Measurements from ENCODE around the gene RYR2. TPM values are rescaled to one million over a fixed set of nuclear protein-coding genes. Genes with fewer than 3 reads are reported as not detected.

RYR2 gene
- total RNA-seq, result under 1 TPM; 0.18 to 0.45 TPM
- long read RNA-seq, partial matches to known transcripts, result 1 of 1 reads
- long read RNA-seq, other reads (novel, unspliced or antisense), result 0 of 1 reads

GRCh38 chr1:237041795-237042525, at the start of gene RYR2:
Gene RYR2, plus strand, starts transcription at chr1:237042184. Its CDS starts 338 bp downstream, at chr1:237042522.
- intact Hi-C loops (cut with DNase I, micrococcal nuclease), result loop anchor here in 1 of 2 donors (10.0 kb wide), 1 partner anchor 343 kb away; no protein-coding TSS in a partner anchor
- ATAC-seq (peak; percentile 40), DNase-seq (no peak)

DNA sequence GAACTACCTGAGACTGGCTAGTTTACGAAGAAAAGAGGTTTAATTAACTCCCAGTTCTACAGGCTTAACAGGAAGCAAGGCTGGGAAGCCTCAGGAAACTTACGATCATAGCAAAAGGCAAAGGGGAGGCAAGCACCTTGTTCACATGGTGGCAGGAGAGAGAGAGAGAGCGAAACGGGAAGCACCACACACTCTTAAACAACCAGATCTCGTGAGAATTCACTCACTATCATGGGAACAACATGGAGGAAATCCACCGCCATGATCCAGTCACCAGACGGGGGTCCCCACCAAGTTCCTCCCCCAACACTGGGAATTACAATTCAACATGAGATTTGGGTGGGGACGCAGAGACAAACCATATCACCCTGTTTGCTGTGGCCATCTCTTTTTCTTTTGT, 49.5 kb upstream of the RYR2 start:
- intact Hi-C loops (cut with DNase I, micrococcal nuclease), result no loop called here
- DNase-seq (no peak), ATAC-seq (no peak)

DNA sequence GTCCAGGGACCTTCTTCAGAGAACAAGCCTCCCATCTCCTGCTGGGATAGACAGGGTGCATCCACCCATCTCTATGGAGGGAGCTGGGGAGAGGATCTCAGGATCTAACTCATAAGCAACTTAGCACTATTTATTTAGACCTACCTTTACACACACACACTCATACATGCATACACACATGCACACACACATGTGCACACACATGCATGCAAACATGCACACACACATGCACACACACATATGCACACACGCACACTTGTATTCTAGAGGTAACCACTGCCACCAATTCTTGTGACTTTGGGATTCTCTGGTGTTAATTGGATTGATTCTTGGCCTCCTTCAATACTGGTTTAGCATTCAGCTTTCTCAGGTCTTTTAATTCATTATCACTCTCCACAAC, 47.5 kb upstream of the RYR2 start:
- no peak for DNase-seq
- intact Hi-C loops (cut with DNase I, micrococcal nuclease), result no loop called here
- no peak for ATAC-seq

GRCh38 chr1:236997361-236997760, 44.6 kb upstream of the RYR2 start:
- no peak for DNase-seq
- intact Hi-C loops (cut with DNase I, micrococcal nuclease), result no loop called here
- no peak for ATAC-seq

GRCh38 chr1:236997882-236998281, 44.1 kb upstream of the RYR2 start:
- ATAC-seq (no peak), DNase-seq (no peak)
- intact Hi-C loops (cut with DNase I, micrococcal nuclease), result no loop called here

- ATAC-seq (no peak), DNase-seq (no peak)
- intact Hi-C loops (cut with DNase I, micrococcal nuclease), result no loop called here
Measured at GRCh38 chr1:236998546-236998945, 43.4 kb upstream of the RYR2 start.

DNA sequence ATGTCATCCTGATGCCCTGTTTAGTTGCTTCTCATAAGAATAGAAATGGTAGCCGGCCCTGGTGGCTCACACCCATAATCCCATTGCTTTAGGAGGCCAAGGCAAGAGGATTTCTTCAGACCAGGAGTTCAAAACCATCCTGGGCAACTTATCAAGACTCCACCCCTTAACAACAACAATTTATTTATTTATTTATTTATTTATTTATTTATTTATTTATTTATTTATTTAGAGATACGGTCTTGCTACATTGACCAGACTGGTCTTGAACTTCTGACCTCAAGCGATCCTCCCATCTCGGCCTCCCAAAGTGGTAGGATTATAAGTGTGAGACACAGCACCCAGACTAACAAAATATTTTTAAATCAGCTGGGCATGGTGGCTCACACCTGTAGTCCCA, 41.8 kb upstream of the RYR2 start:
- intact Hi-C loops (cut with DNase I, micrococcal nuclease), result no loop called here
- ATAC-seq, result no peak
- no peak for DNase-seq

DNA sequence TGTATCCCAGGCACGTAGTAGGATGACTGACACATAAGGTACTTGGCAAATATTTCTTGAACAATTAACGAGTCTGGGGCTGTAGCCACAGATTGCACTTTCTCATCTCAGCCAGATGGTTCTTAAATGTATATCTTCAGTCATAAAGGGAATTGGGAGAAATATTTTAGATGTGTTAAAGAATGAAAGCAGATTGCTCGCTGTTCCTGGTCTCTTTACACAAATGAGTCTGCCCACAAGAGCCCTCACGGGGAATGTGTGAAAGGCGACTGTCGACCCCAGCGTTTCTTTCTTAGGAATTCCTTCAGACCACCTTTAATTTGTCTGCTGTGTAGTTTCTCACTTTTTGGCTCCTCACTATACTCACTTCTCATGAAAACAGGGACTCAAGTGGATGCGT, 38.5 kb upstream of the RYR2 start:
- no peak for DNase-seq
- ATAC-seq, result no peak
- intact Hi-C loops (cut with DNase I, micrococcal nuclease), result no loop called here

DNA sequence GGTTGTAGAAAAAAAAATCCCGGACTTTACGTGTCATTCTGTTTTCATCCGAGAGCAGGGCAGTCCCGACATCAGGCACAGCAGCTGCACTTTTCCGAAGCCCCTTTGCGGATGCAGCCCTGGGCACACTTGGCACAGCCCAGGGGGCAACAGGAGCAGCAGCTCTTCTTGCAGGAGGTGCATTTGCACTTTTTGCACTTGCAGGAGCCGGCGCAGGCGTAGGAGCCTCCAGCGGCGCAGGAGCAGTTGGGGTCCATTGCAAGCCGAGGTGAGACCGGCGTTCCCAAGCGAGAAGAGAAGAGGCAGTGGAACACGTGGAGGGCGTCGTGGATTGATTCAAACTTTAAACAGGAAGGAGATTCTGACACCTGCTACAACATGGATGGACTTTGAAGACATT, 37.9 kb upstream of the RYR2 start, which contains the start of gene MT1HL1:
MT1HL1 (minus strand) TSS at position 326 of the 400 bp plus-strand sequence; CDS start at position 257, 69 bp downstream.
- intact Hi-C loops (cut with DNase I, micrococcal nuclease), result no loop called here
- ATAC-seq (no peak), DNase-seq (no peak)

DNA sequence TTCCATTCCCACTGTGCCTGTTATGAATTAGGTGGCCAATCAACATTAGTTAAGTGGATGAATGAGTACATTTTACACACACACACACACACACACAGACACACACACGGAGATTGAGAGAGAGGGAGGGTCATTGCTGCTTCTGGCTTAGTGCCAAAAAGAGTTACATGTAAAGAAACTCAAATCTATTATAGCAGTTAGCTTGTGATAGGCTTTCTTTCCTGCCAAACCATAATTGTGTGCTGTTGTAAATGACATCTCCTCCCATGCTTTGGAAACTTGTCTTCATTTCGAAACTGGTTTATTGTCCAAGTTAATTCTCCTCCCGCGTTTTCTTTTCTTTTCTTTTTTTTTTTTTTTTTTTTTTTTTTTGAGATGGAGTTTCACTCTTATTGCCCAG, 36.3 kb upstream of the RYR2 start:
- ATAC-seq, result peak; percentile 94
- peak in 1 of 2 donors; percentile 18 for DNase-seq
- intact Hi-C loops (cut with DNase I, micrococcal nuclease), result no loop called here

GRCh38 chr1:237007147-237007881, 34.7 kb upstream of the RYR2 start:
- intact Hi-C loops (cut with DNase I, micrococcal nuclease), result no loop called here
- ATAC-seq (no peak), DNase-seq (no peak)

GRCh38 chr1:237009611-237010010, 32.4 kb upstream of the RYR2 start:
- DNase-seq, result no peak
- intact Hi-C loops (cut with DNase I, micrococcal nuclease), result no loop called here
- no peak for ATAC-seq

DNA sequence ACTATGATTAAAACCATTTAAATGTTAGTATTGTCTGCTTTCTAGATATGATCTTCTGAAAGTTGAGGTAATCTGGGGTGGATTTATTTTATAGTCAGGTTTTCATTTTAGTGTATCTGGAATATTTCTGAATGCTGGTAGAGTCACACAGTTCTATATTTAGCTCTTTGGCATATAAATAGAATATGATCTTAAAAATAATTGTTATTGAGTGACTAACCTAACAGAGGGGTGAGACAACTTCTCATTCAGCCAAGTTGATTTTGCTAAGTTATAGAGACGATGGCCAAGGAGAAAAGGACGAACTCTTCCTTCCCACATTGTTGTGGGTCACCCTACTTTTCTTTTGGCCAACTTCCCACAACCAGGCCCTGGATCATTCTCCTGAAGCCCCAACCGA, 30.6 kb upstream of the RYR2 start:
- intact Hi-C loops (cut with DNase I, micrococcal nuclease), result no loop called here
- ATAC-seq (no peak), DNase-seq (no peak)

DNA sequence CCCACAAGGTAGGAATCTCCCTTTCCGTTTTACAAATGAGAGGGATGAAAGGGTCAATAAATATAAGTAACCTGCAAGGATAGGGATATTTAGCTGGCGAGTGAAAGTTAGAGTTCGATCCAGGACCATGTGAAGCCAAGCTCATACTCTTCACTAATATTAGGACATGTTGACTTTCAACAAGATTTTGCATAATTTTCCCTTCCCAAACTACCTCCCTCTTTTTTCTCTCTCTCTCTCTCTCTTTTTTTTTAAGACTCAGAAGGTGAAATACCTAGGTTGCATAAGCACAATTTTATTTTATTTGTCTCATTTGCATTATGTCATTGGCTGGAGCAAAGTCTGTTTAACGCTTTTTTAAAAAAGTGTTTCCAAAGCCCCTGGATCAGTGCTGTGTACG, 29.6 kb upstream of the RYR2 start:
- intact Hi-C loops (cut with DNase I, micrococcal nuclease), result no loop called here
- no peak for DNase-seq
- no peak for ATAC-seq

DNA sequence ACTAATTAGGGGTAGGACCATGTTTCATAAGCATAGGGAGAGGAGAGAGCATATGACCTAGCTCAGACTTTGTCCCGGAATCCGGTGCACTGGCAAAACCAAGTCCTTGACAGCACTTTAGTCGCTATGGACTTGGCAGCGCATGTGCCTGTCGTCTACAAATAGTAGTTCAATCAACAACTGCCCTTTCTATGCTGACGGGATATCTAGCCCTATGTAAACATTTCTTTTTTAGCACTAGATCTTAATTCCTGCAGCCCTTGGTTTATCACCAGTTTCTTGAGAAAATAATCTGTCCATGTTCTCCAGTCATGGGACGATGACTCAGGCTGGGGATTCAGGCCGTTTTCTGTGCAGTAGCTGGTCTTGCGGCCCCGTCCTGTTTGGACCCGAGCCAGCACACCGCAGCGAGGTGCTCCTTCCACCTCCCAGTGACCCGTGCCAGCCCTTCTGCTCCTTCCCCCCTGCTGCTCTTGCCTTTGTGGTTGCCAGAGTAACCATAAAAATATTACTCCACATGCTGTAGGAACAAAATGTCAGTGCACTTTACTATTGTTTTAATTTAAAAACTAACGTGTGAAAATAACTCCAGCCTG, 29.1 kb upstream of the RYR2 start:
- ATAC-seq, result peak; percentile 92

GRCh38 chr1:237013608-237014007, 28.4 kb upstream of the RYR2 start:
- no peak for ATAC-seq
- DNase-seq, result no peak
- intact Hi-C loops (cut with DNase I, micrococcal nuclease), result no loop called here

More for the DNA sequence above, 29.1 kb upstream of the RYR2 start:
- intact Hi-C loops (cut with DNase I, micrococcal nuclease), result no loop called here
- DNase-seq, result peak; percentile 42 to 58

DNA sequence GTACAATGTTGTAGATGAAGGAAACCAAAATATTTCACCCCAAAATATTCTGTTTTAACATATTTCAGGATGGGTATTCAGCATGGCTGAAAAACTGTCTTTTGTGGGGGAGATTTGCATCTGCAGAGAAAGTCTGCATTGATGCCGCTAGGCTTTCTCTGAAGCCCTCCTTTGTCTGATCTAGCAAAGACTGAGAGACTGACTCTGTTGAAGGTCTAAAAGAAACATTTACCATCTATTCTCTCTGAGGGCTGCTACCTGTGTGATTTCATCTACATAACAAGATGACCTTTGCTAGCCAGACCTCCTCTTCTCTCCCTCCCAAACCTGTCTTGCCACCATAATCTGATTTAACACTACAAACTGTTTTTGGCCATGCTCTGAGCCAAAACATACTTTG, 25.4 kb upstream of the RYR2 start:
- no peak for DNase-seq
- ATAC-seq, result no peak
- intact Hi-C loops (cut with DNase I, micrococcal nuclease), result no loop called here

- ATAC-seq, result no peak
- DNase-seq, result no peak
- intact Hi-C loops (cut with DNase I, micrococcal nuclease), result no loop called here
Measured at GRCh38 chr1:237018896-237019295, 23.1 kb upstream of the RYR2 start.

GRCh38 chr1:237025358-237026074, 16.5 kb upstream of the RYR2 start:
- ATAC-seq (peak; percentile 99), DNase-seq (no peak)
- intact Hi-C loops (cut with DNase I, micrococcal nuclease), result no loop called here

Data from left colon (tissue), 2 donors.